ENCODE results near the gene HSPA12B. TPM values are rescaled to one million over a fixed set of nuclear protein-coding genes. Genes with fewer than 3 reads are reported as not detected.

The HSPA12B gene
- polyA plus RNA-seq, 1 donor from 2014 or later = not detected

DNA sequence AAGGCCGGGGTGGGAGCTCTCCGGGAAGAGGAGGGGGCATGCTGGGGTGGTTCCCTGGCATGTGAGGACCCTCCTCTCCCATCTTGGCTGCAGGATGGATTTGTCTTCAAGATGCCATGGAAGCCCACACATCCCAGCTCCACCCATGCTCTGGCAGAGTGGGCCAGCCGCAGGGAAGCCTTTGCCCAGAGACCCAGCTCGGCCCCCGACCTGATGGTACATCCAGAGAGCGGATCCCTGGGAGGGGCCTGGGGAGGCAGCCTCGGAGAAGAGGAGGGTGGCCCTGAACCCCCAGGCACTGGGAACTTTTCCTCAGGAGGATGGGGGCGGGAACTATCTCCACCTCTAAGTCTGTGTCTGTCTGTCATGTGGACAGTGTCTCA, 68.4 kb downstream of the HSPA12B start:
- Histone ChIP-seq H3K4me2 (ENCODE audit: low read length) (no peak overlapping the region), H3K36me3 (ENCODE audit: insufficient read depth, low read length) (no peaks in the 10 kb centered on the region)
- TF ChIP-seq RAD21 (conservative IDR thresholded peaks at IDR 0.05) = no peak

DNA sequence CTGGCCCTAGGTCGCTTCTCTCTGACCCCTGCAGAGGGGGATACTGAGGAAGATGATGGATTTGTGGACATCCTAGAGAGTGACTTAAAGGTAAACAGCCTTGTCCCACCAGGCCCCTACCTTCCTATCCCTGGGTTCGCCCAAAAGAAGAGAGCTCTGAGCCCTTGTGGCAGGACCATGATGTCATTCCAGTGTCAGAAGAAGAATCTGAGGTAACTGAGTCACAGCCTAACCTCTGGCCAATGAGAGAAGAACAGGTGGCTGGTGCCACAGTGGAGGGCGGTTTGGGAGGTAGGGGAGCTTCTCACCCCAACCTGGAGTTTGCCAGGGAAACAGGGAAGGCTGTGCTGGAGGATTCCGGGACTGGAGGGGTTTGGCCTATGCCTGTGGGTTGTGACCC, 68.8 kb downstream of the HSPA12B start:
- no peaks in the 10 kb centered on the region for H3F3A ChIP-seq (ENCODE audit: insufficient read depth, low read length, poor library complexity, severe bottlenecking)
- no peaks in the 10 kb centered on the region for H3K9me2 ChIP-seq (ENCODE audit: insufficient read depth, low read length)
- no peak for TF ChIP-seq EP300 (conservative IDR thresholded peaks at IDR 0.05; ENCODE audit: poor library complexity, severe bottlenecking)
- no peak for TF ChIP-seq TAF1 (IDR thresholded peaks at IDR 0.05; ENCODE audit: low read depth)
- no peak for TF ChIP-seq POLR2AphosphoS5 (IDR thresholded peaks at IDR 0.05)
- TF ChIP-seq RAD21 (conservative IDR thresholded peaks at IDR 0.05) = no peak
- no peak for TF ChIP-seq EZH2 (IDR thresholded peaks at IDR 0.05; ENCODE audit: borderline replicate concordance, insufficient read depth, low read length, poor library complexity, severe bottlenecking)
- no peak for TF ChIP-seq SMC3 (conservative IDR thresholded peaks at IDR 0.05; ENCODE audit: poor library complexity)
- TF ChIP-seq MXI1 (conservative IDR thresholded peaks at IDR 0.05; ENCODE audit: poor library complexity, severe bottlenecking) = no peak
- TF ChIP-seq, protein P1, sequence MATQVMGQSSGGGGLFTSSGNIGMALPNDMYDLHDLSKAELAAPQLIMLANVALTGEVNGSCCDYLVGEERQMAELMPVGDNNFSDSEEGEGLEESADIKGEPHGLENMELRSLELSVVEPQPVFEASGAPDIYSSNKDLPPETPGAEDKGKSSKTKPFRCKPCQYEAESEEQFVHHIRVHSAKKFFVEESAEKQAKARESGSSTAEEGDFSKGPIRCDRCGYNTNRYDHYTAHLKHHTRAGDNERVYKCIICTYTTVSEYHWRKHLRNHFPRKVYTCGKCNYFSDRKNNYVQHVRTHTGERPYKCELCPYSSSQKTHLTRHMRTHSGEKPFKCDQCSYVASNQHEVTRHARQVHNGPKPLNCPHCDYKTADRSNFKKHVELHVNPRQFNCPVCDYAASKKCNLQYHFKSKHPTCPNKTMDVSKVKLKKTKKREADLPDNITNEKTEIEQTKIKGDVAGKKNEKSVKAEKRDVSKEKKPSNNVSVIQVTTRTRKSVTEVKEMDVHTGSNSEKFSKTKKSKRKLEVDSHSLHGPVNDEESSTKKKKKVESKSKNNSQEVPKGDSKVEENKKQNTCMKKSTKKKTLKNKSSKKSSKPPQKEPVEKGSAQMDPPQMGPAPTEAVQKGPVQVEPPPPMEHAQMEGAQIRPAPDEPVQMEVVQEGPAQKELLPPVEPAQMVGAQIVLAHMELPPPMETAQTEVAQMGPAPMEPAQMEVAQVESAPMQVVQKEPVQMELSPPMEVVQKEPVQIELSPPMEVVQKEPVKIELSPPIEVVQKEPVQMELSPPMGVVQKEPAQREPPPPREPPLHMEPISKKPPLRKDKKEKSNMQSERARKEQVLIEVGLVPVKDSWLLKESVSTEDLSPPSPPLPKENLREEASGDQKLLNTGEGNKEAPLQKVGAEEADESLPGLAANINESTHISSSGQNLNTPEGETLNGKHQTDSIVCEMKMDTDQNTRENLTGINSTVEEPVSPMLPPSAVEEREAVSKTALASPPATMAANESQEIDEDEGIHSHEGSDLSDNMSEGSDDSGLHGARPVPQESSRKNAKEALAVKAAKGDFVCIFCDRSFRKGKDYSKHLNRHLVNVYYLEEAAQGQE (IDR thresholded peaks at IDR 0.05; ENCODE audit: borderline replicate concordance) = no peak
- TF ChIP-seq, protein P2, sequence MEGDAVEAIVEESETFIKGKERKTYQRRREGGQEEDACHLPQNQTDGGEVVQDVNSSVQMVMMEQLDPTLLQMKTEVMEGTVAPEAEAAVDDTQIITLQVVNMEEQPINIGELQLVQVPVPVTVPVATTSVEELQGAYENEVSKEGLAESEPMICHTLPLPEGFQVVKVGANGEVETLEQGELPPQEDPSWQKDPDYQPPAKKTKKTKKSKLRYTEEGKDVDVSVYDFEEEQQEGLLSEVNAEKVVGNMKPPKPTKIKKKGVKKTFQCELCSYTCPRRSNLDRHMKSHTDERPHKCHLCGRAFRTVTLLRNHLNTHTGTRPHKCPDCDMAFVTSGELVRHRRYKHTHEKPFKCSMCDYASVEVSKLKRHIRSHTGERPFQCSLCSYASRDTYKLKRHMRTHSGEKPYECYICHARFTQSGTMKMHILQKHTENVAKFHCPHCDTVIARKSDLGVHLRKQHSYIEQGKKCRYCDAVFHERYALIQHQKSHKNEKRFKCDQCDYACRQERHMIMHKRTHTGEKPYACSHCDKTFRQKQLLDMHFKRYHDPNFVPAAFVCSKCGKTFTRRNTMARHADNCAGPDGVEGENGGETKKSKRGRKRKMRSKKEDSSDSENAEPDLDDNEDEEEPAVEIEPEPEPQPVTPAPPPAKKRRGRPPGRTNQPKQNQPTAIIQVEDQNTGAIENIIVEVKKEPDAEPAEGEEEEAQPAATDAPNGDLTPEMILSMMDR (IDR thresholded peaks at IDR 0.05; ENCODE audit: poor library complexity, severe bottlenecking) = no peak
- H3K4me2 ChIP-seq (ENCODE audit: low read length) = no peak overlapping the region
- no peak overlapping the region for H3K9ac ChIP-seq (ENCODE audit: low read length)
- no peaks in the 10 kb centered on the region for H3K9me3 ChIP-seq (ENCODE audit: low read length)
- H3K36me3 ChIP-seq (ENCODE audit: insufficient read depth, low read length) = no peaks in the 10 kb centered on the region
- H3K79me2 ChIP-seq (replicated peaks; ENCODE audit: insufficient read depth, low read length) = no peaks in the 10 kb centered on the region
- no peak overlapping the region for H3K4me3 ChIP-seq (ENCODE audit: low read length)
- no peak overlapping the region for H2AFZ ChIP-seq (ENCODE audit: low read depth, low read length)
- no peaks in the 10 kb centered on the region for H4K20me1 ChIP-seq (ENCODE audit: insufficient read depth)
- no peaks in the 10 kb centered on the region for H3K27me3 ChIP-seq (ENCODE audit: insufficient read depth, low read depth, low read length)
- no peak overlapping the region for H3K27ac ChIP-seq (ENCODE audit: low read length)

More for the DNA sequence above, 68.4 kb downstream of the HSPA12B start:
- Histone ChIP-seq H3K4me3 (ENCODE audit: low read length) (no peak overlapping the region), H3K27me3 (ENCODE audit: insufficient read depth, low read depth, low read length) (no peaks in the 10 kb centered on the region), H3K9ac (ENCODE audit: low read length) (no peak overlapping the region), H3F3A (ENCODE audit: insufficient read depth, low read length, poor library complexity, severe bottlenecking) (no peaks in the 10 kb centered on the region), H3K79me2 (replicated peaks; ENCODE audit: insufficient read depth, low read length) (no peaks in the 10 kb centered on the region), H3K9me2 (ENCODE audit: insufficient read depth, low read length) (no peaks in the 10 kb centered on the region), H3K27ac (ENCODE audit: low read length) (no peak overlapping the region), H4K20me1 (ENCODE audit: insufficient read depth) (no peaks in the 10 kb centered on the region), H2AFZ (ENCODE audit: low read depth, low read length) (no peak overlapping the region), H3K9me3 (ENCODE audit: low read length) (no peaks in the 10 kb centered on the region)

DNA sequence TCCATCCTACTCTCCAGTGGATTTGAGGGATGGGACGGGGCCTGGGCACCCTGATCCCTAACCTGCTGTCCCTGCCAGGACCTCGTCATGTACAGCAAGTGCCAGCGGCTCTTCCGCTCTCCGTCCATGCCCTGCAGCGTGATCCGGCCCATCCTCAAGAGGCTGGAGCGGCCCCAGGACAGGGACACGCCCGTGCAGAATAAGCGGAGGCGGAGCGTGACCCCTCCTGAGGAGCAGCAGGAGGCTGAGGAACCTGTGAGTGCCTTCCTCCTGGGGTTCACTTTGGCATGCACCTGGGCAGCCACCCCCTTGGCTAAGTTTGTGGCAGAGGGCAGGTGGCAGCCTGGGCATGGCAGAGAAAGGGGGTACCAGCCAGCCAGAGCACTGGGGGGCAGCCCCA, 69.4 kb downstream of the HSPA12B start:
- Histone ChIP-seq H3K79me2 (replicated peaks; ENCODE audit: insufficient read depth, low read length) (no peaks in the 10 kb centered on the region), H3K9me3 (ENCODE audit: low read length) (no peaks in the 10 kb centered on the region), H3K36me3 (ENCODE audit: insufficient read depth, low read length) (no peaks in the 10 kb centered on the region), H3K9ac (ENCODE audit: low read length) (no peak overlapping the region), H3K9me2 (ENCODE audit: insufficient read depth, low read length) (no peaks in the 10 kb centered on the region), H4K20me1 (ENCODE audit: insufficient read depth) (no peaks in the 10 kb centered on the region), H3K27me3 (ENCODE audit: insufficient read depth, low read depth, low read length) (no peaks in the 10 kb centered on the region), H3K4me2 (ENCODE audit: low read length) (no peak overlapping the region), H3F3A (ENCODE audit: insufficient read depth, low read length, poor library complexity, severe bottlenecking) (no peaks in the 10 kb centered on the region), H3K27ac (ENCODE audit: low read length) (no peak overlapping the region), H2AFZ (ENCODE audit: low read depth, low read length) (no peak overlapping the region), H3K4me3 (ENCODE audit: low read length) (no peak overlapping the region)
- TF ChIP-seq, protein P1 (IDR thresholded peaks at IDR 0.05; ENCODE audit: borderline replicate concordance) = no peak
- no peak for TF ChIP-seq SMC3 (conservative IDR thresholded peaks at IDR 0.05; ENCODE audit: poor library complexity)
- TF ChIP-seq TAF1 (IDR thresholded peaks at IDR 0.05; ENCODE audit: low read depth) = no peak
- TF ChIP-seq MXI1 (conservative IDR thresholded peaks at IDR 0.05; ENCODE audit: poor library complexity, severe bottlenecking) = no peak
- TF ChIP-seq POLR2AphosphoS5 (IDR thresholded peaks at IDR 0.05) = no peak
- no peak for TF ChIP-seq EZH2 (IDR thresholded peaks at IDR 0.05; ENCODE audit: borderline replicate concordance, insufficient read depth, low read length, poor library complexity, severe bottlenecking)
- TF ChIP-seq, protein P2 (IDR thresholded peaks at IDR 0.05; ENCODE audit: poor library complexity, severe bottlenecking) = no peak
- no peak for TF ChIP-seq EP300 (conservative IDR thresholded peaks at IDR 0.05; ENCODE audit: poor library complexity, severe bottlenecking)
- TF ChIP-seq RAD21 (conservative IDR thresholded peaks at IDR 0.05) = no peak
